HL-60/S4 treated with phorbol 12-myristate 13-acetate at 8.2 ng/mL for 4 days and 3 days (cell line): ENCODE data around the gene TSPAN3.

Source experiments
- in situ Hi-C: fragments of 300-500 bp; cut with MboI; formaldehyde crosslinking; loops from 2 replicates; pipeline ENCODE4 v1.15.0; 2022; ENCODE audit warnings: low sequenced_read_pairs

Gene TSPAN3

DNA sequence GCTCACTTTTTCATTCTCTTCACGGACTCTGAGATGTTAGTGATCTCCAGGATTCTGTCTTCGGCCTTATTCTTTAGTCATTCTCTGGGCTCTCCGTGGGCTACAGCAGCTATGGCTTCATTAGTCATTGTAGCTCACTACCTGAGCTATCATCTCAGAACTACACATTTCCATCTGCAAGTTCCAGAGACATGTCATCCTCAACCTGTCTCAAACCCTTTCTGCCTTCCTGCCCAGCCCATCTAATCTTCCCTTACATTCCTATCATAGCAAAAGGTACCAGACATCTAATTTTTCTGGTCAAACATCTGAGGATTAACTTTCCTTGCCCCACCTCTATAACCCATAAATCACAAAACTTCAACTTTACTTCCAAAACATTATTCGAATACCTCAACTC is 13.2 kb downstream of the TSPAN3 start:
- in situ Hi-C loops: no loop called here

DNA sequence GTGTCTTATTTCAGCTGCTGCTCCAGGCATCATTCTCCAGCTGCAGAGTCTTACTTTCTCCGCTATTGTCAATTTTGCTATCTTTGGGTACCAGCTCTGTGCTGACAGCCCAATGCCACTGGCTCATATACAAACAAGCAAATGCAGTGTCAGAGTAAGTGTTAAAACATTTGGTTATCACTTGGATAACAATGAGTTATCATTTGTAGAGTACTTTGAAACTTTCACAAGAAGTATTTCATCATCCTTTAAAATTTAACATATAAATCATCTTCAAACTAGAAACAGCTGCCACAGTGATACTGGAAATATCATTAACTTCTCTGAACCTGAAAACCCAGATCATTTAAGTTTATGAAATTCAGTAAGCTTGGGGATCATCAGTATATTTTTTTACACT is 13.8 kb downstream of the TSPAN3 start:
- in situ Hi-C loops: no loop called here

DNA sequence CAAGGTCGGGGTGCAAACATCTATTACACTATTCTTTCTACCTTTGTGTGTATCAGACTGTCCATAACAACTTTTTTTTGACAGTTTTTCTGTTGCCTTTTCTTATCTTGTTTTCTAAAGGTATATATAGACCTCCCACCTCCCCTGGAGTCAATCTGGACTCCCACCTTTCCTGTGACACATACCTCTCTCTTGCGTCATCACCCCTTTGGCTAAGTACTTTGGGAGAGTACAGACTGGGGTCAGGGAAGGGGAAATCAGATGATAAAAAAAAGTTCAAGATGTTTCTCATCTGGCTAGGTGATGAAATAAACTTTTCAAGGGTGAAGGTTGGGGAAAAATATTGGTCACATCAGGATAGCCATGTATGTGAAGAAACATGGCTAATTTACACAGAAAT is 17.2 kb downstream of the TSPAN3 start:
- in situ Hi-C loops: no loop called here

DNA sequence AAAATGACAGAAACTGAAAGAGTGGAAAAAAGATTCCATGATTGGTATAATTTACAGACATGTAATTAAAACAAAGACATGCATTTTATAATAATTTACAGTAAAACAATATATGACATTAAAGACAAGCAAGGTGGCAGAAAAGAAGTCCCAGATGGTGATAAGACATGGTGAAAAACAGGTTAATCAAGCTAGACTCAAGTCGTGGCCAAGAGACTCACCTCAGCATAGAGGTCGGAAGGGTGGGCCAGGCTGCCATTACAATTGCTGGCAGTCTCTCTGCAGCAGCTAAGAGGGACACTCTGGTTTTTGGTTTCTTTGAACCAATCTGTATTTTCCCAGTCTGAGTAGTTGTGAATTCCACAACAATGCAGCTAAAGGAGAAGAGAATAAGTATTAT is 18.4 kb downstream of the TSPAN3 start:
- in situ Hi-C loops: no loop called here

DNA sequence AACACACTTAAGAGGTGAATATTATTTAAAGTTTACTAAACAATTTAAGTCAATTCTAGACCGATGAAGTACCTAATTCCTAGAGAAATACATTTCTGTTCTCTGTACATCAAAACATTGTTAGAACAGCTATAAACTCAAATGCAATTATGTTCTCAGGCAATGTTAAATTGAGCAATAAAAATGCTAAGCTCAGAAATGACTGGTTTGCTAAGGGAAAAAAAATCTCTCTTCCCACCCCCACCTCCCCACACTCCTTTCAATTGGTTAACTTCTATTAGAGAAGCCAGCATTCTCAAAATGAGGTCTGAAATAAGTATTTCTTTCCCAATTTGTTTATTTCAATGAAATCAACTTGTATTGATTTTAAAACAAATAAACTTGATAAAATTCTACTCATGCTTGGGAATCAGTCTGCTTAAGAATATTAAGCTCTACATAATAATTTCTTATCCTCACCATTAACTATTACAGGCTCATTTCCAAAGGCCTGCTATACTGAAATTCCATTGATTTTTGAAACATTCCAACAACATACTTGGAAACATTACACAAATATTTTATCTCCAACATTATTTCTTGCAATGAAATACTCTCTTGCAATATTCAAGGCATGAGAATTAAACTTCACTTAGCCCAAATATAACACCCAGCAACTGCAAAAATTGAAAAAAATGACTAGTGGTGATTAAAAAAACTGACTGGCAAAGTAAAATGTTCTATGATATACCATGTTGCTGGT is 22.6 kb downstream of the TSPAN3 start:
- in situ Hi-C loops: no loop called here

DNA sequence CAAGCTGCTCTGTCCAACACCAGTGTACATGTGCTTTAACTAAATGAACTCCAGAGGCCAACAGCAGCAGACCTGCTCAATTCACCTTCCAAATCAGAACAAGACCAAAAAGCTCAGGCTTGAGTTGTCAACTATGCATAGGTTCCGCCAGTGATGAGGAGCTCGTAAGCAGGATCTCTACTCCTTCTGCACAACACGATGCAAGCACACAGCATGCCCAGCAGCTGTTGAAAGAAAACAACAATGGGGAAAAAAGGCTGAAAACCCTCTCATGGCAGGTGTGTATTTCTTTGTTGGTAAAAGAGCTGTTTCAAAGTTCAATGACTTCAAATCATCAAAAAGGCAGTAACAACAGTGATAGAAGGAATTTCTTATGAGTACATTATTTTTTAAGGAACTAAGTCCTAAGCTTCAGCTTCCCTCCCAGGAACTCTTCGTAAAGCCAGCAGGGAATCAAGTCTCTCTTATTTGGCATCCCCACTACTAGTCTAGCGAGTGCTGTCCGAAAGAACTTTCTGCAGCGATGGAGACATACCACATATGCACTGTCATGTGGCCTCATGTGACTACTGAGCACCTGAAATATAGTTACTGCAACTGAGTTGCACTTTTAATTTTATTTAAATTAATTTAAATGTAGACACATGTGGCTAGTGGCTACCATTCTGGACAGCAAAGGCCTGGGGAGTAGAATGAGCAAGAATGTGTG is 24.1 kb downstream of the TSPAN3 start:
- in situ Hi-C loops: no loop called here

DNA sequence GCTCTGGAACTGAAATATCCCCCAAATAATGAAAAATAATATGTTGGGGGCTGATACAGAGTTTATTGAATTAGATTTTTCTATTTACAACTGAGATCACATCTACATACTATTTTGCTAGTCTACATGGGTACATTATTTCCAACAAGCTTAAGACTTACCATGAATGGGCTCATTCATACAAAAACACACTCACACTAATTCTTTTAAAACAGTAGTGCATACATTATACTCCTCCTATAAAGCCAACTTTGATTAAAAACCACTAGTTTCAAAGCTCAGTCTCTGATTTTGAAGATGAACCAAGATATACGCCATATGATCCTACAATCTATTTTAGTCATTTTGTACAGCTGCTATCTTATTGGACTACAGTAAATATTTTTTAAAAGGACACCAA is 24.9 kb downstream of the TSPAN3 start:
- in situ Hi-C loops: no loop called here

DNA sequence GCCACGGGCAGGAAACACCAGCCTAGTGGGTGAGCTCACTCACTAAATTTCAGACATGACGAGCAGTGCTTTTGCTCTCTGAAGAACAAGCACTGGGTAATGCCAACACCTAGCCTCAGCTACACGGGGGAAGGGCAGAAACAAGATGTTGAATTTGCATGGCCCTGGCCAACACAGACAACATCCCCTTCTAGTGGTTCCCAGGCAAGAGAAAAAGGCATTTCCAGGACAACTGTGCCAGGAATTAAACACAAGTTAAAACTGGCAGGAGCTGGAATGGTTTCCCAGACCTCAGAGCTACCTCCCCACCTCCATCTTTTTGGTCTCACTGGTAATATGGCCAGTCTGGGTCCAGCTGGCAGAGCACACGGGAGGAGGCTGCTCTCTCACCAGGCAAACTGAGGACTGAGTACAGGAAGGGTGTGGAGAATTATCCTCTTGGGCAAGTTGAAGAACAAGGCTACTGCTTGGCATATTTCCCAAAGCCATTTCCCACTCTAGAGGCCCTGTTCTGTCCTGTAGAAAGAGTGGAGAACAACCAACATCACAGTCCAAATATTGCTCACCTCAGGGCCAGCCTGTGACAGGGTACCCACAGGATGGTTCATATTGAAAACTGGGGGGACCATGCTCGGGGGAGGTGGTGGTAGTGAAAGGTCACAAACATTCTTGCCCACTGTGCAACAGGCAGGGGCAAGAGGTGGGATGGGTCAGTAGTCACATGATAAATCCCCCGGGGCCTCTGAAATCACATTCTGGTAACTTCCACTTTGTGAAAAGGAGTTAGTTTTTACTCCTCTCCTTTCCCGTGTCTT is 26.5 kb downstream of the TSPAN3 start:
- in situ Hi-C loops: no loop called here

DNA sequence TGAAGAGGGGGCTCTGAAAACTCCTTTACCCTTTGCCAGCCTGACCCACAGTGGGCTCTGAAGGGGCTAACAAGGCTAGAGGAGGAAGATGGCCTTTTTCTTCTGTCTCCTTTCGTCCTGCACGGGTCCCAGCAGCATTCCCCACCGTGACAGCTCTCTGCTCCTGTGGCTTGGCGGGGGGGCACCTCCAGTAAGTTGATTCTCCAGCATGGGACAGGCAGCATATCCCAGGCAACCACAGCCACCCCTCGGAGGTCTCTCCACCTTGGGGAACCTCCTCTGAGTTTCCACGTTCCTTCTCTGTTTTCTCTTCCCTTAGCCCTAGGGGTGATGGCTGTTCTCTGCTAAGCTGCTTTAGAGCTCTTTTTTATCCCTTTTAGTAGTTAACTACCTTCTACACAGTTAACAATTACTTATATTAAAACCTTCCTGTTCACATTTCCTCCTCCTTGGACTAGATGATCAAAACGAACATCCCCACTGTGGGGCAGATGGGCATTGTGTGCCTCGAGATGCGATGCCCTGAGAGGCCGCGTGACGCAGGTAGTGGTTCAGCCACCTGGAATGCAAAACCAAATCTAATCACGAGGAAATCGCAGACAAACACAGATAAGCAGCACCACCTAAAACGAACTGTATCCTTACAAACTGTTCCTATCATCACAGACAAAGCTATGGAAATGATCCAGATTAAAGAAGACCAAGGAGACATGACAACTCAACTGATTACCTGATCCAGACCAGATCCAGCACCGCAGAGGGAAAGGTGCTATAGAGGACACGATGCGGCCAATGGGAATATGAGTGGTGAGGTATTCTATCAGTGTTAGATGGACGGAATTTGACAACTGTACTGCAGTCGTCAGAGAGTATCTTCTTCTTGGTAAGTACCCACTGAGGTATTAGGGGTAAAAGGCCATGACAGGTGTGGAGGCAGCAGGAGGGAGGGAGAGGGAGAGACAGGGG is 27.7 kb downstream of the TSPAN3 start:
- in situ Hi-C loops: no loop called here

DNA sequence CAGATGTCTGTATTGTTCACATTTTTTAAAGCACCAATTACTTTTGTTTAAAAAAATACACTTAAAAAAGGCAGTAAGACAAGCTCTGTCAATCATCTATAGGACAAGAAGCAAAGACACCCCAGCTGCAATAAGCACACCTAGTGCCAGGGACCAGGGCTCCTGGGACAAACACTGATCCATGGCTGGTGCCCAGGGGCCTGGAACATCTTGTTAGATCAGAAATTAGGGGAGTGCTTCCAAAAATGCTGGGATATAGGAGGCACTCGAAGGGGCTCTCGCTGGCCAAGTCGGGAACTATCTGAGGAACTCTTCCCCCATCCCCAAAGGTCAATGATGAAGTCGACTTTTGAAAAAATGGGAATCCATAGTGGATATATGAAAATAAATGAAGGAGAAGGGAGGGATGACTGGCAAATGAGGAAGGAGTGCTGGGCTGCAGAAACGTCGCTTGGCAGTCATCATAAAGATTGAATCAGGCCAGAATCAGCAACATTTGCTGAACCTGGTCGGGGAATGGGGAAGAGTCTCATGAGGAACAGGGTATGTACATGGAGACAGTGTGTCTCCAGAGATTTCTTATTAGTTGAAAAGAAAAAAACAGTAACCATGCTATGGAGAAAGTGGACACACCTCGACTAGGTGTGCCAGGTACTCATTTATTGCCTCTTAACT is 28.5 kb downstream of the TSPAN3 start:
- in situ Hi-C loops: no loop called here

DNA sequence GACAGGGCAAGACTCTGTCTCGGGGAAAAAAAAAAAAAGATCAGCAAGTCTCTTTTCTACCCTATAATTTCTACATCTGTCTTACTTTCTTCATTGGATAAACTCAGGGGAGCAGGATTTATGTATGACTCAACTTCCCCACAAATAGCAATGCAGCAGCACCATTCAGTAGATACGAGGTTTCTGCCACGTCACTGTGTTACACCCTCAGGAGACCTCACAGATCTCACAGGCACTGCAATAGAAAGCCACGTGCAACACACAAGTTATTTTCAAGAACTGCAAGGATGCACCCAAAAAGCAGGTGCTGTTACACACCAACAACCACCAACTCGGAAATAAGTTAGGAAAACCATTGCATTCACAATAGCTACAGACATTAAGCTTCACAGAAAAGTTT is 30.2 kb downstream of the TSPAN3 start:
- in situ Hi-C loops: no loop called here

DNA sequence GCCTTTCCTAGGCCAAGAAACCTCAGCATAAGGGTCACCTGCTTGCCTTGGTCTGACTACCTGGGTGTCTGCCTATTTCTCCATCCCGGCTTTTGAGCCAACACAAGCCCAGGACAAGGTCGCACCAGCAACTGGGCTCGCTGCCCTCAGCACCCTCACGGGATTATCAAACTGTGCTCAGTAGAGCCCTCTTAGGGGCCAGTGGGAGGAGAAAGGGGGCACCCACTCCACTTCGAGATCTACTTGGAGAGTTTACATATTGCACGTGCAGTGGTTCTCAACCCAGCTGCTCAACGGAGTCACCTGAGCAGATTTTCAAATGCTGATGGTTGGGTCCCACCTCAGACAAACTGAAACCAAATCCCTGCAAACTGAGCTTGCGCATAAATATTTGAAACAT is 31.1 kb downstream of the TSPAN3 start:
- in situ Hi-C loops: no loop called here

DNA sequence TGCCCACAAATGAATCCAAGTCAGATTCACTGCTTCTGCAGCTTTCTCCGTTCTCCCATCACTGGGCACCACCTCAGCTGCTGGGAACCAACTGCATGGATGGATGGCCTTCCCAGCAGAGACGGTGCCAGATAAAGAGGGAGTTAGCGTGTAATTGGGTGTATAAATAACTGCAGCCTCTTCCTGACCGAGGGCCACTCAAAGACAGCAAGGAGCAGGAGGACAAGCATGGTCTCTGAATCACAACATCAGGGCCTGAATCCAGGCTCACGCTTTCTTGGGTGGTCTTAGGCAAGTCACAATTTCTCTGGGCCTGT is 31.7 kb downstream of the TSPAN3 start:
- in situ Hi-C loops: no loop called here

DNA sequence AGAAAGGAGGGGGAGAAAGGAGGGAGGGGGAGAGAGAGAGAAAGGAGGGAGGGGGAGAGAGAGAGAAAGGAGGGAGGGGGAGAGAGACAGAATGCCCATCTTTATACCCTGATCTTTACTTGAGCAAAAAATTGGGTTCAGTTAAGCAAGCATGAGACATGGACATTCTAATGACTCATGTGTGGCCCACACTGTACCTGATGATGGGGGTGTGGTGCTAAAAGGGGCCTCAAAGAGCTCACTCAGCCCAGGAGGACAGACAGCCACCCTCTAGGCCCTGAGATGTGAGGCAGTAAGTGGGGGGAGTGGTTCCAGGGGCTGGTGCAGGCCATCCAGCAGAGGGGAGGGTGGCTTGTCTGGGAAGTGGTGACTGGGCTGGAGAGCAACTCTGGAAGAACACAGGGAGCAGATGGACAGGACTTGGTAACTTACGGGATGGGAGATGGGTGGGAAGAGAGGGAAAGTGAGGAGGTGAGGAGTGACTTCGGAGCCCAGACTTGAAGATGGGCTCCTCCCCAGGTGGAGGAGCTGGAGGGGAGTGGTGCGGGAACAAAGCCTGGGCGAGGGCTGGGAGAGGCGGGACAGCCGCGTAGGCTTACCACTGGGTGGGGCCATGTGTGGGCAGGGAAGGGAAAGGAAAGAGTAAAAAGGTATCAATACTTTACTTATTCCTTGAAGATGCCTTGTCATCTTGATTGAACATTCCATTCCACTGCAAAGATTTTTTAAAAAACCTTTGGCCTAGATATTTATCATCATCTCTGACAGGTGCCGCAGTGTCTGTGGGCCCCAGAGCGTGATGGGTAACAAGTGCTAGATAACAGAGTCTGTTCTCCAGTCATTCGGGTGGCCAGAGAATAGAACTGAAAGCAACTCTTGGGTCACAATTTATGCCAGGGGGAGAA is 32.3 kb downstream of the TSPAN3 start:
- in situ Hi-C loops: no loop called here

DNA sequence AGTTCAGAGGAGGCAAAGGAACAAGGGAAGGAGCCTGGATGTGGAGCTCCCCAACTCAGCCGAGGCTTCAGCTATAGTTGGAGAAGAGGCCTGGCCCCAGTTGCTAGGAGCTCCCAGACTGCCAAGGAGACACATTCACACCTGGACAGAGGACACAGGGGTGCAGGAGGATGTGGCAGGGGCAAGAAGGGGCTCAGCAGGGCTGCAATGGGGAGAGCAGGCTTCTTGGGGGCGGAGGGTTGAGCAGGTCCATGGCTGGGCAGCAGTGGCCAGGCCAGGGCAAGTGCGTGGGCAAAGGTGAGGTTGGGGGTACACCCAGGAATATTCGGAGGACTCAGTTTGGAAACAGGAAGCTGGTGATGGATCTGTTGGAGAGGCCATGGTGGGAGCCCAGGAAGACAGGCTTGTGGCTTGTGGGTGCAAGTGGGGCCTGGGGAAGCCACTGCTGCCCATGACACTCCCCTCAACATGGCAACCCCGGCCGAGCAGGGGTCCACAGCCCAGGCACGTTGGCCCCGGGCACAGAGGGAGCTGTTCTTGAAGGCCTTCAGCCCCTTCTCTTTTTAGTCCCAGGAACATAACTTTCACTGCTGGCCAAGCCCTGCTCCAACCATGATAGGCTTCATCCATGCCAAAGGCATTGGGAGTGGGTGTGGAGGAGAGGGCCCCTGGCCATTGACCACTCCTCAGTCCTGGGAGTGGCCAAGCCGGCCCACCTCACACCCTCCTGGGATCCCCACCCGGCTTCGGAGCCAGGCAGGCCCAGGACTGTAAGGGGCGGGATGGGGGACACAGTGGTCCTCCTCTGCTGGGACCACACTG is 33.3 kb downstream of the TSPAN3 start:
- in situ Hi-C loops: no loop called here

DNA sequence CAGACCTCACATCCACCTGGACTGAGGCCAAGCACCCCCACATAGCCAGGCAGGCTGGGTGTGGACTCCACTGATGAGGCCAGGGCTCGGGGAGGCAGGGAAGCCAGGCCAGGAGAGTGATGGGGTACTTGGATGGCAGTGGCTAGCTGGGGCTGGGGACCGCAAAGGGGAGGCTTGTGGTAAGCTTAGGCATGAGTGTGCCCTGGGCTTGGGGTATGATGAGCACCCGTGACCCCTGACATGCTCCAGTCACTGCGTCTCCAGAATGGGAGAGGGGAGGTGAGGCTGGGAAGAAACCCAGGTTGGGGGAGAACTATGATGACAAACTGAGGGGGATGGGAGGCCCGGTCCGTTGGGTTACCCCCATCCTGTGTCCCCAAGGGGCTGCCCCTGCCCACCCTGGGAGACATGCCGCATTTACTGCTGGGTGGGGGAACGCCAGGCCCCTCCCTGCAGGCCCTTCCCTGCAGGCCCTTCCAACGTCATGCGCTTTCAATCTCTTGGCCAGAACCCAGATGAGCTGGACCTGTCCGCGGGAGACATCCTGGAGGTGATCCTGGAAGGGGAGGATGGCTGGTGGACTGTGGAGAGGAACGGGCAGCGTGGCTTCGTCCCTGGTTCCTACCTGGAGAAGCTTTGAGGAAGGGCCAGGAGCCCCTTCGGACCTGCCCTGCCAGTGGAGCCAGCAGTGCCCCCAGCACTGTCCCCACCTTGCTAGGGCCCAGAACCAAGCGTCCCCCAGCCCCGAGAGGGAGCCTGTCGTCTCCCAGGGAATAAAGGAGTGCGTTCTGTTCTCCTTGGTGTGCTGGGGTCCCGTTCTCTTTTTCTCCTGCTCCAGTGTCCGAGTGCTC is 34.1 kb downstream of the TSPAN3 start:
- in situ Hi-C loops: no loop called here

DNA sequence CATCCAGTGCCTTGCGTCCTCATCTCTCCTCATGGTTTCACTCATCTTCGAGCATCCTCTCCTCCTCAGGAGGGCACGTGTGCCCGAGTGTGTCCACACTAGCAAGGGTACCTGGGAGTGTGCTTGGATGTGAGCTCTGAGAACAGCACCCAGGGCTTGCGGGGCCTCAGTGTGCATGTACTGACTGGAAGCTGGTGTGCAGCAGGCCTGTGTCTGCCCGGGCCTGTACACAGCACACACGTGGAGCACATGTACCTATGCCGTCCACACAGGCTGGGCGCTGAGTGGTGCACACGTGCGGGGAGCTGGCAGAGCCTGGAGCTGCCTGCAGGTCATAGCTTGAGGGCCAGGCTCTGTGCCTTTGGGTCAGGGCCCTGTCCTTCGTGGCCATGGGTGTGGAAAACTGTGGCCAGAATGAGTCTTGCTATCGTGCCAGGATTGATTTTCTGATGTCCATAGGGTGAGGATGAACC is 34.9 kb downstream of the TSPAN3 start:
- in situ Hi-C loops: no loop called here
